GM23338 (cell line): ENCODE measurements around the gene GDPD5. TPM values are rescaled to one million over a fixed set of nuclear protein-coding genes. Genes with fewer than 3 reads are reported as not detected.

Experiments used
- ATAC-seq: fragments of 200-7000 bp; cut with Tn5 transposase; 3 replicates; pipeline ENCODE4 v1.9.1; 2020
- DNase-seq: peaks from one replicate; pipeline ENCODE4 v3.0.0-alpha.2; 2015; ENCODE audit warnings: low spot score
- H2AFZ ChIP-seq: fragments of 200-600 bp; sonication (generic); 2 replicates; pipeline ENCODE4 v1.8.0; 2016; ENCODE audit warnings: antibody characterized with exemption, mild to moderate bottlenecking, moderate library complexity
- H3F3A ChIP-seq: fragments of 200-600 bp; sonication (generic); replicated peaks from 2 replicates; pipeline ENCODE4 v1.8.0; 2017; ENCODE audit warnings: antibody characterized with exemption, mixed run types, low read depth
- H3K27ac ChIP-seq: fragments of 200-600 bp; sonication (generic); 2 replicates; pipeline ENCODE4 v1.6.1; 2016; ENCODE audit warnings: low read depth
- H3K27me3 ChIP-seq: fragments of 200-600 bp; sonication (generic); 2 replicates; pipeline ENCODE4 v1.8.0; 2016; ENCODE audit warnings: mild to moderate bottlenecking, mixed run types, moderate library complexity; ENCODE audit not compliant: insufficient read depth
- H3K36me3 ChIP-seq: fragments of 200-600 bp; sonication (generic); 2 replicates; pipeline ENCODE4 v1.8.0; 2016; ENCODE audit warnings: mild to moderate bottlenecking; ENCODE audit not compliant: insufficient read depth
- H3K4me1 ChIP-seq: fragments of 200-600 bp; sonication (generic); 2 replicates; pipeline ENCODE4 v1.8.0; 2016; ENCODE audit warnings: mild to moderate bottlenecking, moderate library complexity; ENCODE audit not compliant: insufficient read depth
- H3K4me2 ChIP-seq: fragments of 200-600 bp; sonication (generic); 2 replicates; pipeline ENCODE4 v1.7.1; 2017; ENCODE audit warnings: mixed run types
- H3K4me3 ChIP-seq: fragments of 200-600 bp; sonication (generic); 2 replicates; pipeline ENCODE4 v1.6.1; 2016; ENCODE audit warnings: mixed run types
- H3K79me2 ChIP-seq: fragments of 200-600 bp; sonication (generic); replicated peaks from 2 replicates; pipeline ENCODE4 v1.8.0; 2017; ENCODE audit warnings: mild to moderate bottlenecking; ENCODE audit not compliant: insufficient read depth
- H3K9me2 ChIP-seq: fragments of 200-600 bp; sonication (generic); 2 replicates; pipeline ENCODE4 v1.8.0; 2017; ENCODE audit not compliant: insufficient read depth
- H4K20me1 ChIP-seq: fragments of 200-600 bp; sonication (generic); replicated peaks from 2 replicates; pipeline ENCODE4 v1.8.0; 2017; ENCODE audit warnings: mild to moderate bottlenecking; ENCODE audit not compliant: insufficient read depth
- H3K27ac Mint-ChIP-seq: 2 replicates; pipeline ENCODE4 v1.8.0; 2020; ENCODE audit warnings: inconsistent platforms, mild to moderate bottlenecking, moderate library complexity, mixed read lengths
- H3K27me3 Mint-ChIP-seq: 3 replicates; pipeline ENCODE4 v1.8.0; 2022; ENCODE audit warnings: low read depth, mild to moderate bottlenecking, moderate library complexity, mixed read lengths, inconsistent platforms; ENCODE audit not compliant: insufficient read depth, poor library complexity
- H3K36me3 Mint-ChIP-seq: 3 replicates; pipeline ENCODE4 v1.8.0; 2021; ENCODE audit warnings: low read depth, mild to moderate bottlenecking, inconsistent platforms, moderate library complexity, mixed read lengths
- H3K4me1 Mint-ChIP-seq: 3 replicates; pipeline ENCODE4 v1.8.0; 2020; ENCODE audit warnings: mild to moderate bottlenecking, inconsistent platforms, mixed read lengths
- H3K4me3 Mint-ChIP-seq: 3 replicates; pipeline ENCODE4 v1.8.0; 2021; ENCODE audit warnings: moderate library complexity, mild to moderate bottlenecking, inconsistent platforms, mixed read lengths
- H3K9me3 Mint-ChIP-seq: 3 replicates; pipeline ENCODE4 v1.8.0; 2020; ENCODE audit warnings: moderate library complexity, mild to moderate bottlenecking, inconsistent platforms, mixed read lengths
- CREB1 ChIP-seq: fragments of 250-450 bp; sonication (Bioruptor Pico); IDR thresholded peaks from 2 replicates; pipeline ENCODE4 v1.5.0; 2020; ENCODE audit warnings: low read depth, mild to moderate bottlenecking, moderate library complexity
- EZH2 ChIP-seq: fragments of 200-600 bp; sonication (generic); IDR thresholded peaks from one replicate; pipeline ENCODE4 v1.8.0; 2017; ENCODE audit warnings: antibody characterized with exemption, mild to moderate bottlenecking, low read depth; ENCODE audit not compliant: unreplicated experiment
- EZH2phosphoT487 ChIP-seq: fragments of 200-600 bp; sonication (generic); IDR thresholded peaks from one replicate; pipeline ENCODE4 v1.8.1; 2018; ENCODE audit warnings: antibody characterized with exemption; ENCODE audit not compliant: unreplicated experiment
- JUNB ChIP-seq: IDR thresholded peaks from one replicate; pipeline ENCODE4 v1.6.1; 2016; ENCODE audit warnings: antibody characterized with exemption; ENCODE audit not compliant: unreplicated experiment
- NANOG ChIP-seq: IDR thresholded peaks from 2 replicates; pipeline ENCODE4 v1.6.1; 2016; ENCODE audit warnings: antibody characterized with exemption, borderline replicate concordance
- POLR2AphosphoS5 ChIP-seq: IDR thresholded peaks from 2 replicates; pipeline ENCODE4 v1.6.1; 2016; ENCODE audit warnings: antibody characterized with exemption, low read depth
- REST ChIP-seq: IDR thresholded peaks from one replicate; pipeline ENCODE4 v1.6.1; 2018; ENCODE audit warnings: antibody characterized with exemption; ENCODE audit not compliant: unreplicated experiment
- STAT1 ChIP-seq: IDR thresholded peaks from one replicate; pipeline ENCODE4 v1.6.1; 2016; ENCODE audit warnings: antibody characterized with exemption; ENCODE audit not compliant: unreplicated experiment
- ZNF114 ChIP-seq: fragments of 250-450 bp; sonication (Bioruptor Pico); IDR thresholded peaks from 2 replicates; pipeline ENCODE4 v1.5.0; 2020; ENCODE audit warnings: mild to moderate bottlenecking, moderate library complexity
- ZNF331 ChIP-seq: fragments of 250-450 bp; sonication (Bioruptor Pico); IDR thresholded peaks from 2 replicates; pipeline ENCODE4 v1.5.0; 2020; ENCODE audit warnings: low read depth, mild to moderate bottlenecking, moderate library complexity
- ZNF462 ChIP-seq: fragments of 250-450 bp; sonication (Bioruptor Pico); IDR thresholded peaks from 2 replicates; pipeline ENCODE4 v1.5.0; 2020; ENCODE audit warnings: mild to moderate bottlenecking, moderate library complexity
- polyA plus RNA-seq: library from polyadenylated mRNA; unstranded; fragments of >200 nt; fragmentation: Nextera tagmentation; extraction: Ambion mirVana; gene quantifications from 2 replicates; pipeline ENCODE4 v1.2.1, GENCODE V29; 2016
- total RNA-seq: library from RNA; depleted of rRNA; stranded (reverse); fragments of >200 nt; shearing (Covaris generic); gene quantifications from 2 replicates; pipeline ENCODE4 v1.2.3, GENCODE V29; 2014
- TF ChIP-seq, protein P1 (sequence below): IDR thresholded peaks from 2 replicates; pipeline ENCODE4 v1.6.1; 2016; ENCODE audit warnings: antibody characterized with exemption
- TF ChIP-seq, protein P2 (sequence below), 2 experiments: fragments of 200-600 bp in 1 of 2; sonication (generic) in 1 of 2; conservative IDR thresholded peaks; 2 replicates each; pipeline versions ENCODE4 v1.5.1 to v1.6.1; 2016 to 2017; ENCODE audit warnings: antibody characterized with exemption in 2 of 2, low read depth in 2 of 2, mild to moderate bottlenecking in 2 of 2, moderate library complexity in 1 of 2

The GDPD5 gene
- total and polyA plus RNA-seq, 2 experiments from 2014 or later, result 1.6 to 4.9 TPM

- no peaks in the 10 kb centered on the region for H4K20me1 ChIP-seq
- Mint-ChIP-seq H3K4me1 (peaks cover 18% of the 10 kb centered on the region; the same call in 2 of the 3 replicates), H3K4me3 (no peak overlapping the region), H3K9me3 (no peaks in the 10 kb centered on the region), H3K36me3 (no peaks in the 10 kb centered on the region), H3K27ac (no peak overlapping the region), H3K27me3 (peaks cover 19% of the 10 kb centered on the region)
- H3K79me2 ChIP-seq, result no peaks in the 10 kb centered on the region
- TF ChIP-seq STAT1, result no peak
- TF ChIP-seq EZH2phosphoT487, result no peak
- TF ChIP-seq NANOG, result no peak
- no peak for TF ChIP-seq REST
- TF ChIP-seq JUNB, result no peak
- TF ChIP-seq CREB1, result no peak
- no peak for TF ChIP-seq EZH2
- TF ChIP-seq, protein P1, sequence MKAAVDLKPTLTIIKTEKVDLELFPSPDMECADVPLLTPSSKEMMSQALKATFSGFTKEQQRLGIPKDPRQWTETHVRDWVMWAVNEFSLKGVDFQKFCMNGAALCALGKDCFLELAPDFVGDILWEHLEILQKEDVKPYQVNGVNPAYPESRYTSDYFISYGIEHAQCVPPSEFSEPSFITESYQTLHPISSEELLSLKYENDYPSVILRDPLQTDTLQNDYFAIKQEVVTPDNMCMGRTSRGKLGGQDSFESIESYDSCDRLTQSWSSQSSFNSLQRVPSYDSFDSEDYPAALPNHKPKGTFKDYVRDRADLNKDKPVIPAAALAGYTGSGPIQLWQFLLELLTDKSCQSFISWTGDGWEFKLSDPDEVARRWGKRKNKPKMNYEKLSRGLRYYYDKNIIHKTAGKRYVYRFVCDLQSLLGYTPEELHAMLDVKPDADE, result no peak
- no peak for TF ChIP-seq ZNF114 (CRISPR knock-in tag)
- no peak for TF ChIP-seq POLR2AphosphoS5
- TF ChIP-seq ZNF331 (CRISPR knock-in tag), result no peak
- TF ChIP-seq, protein P2, sequence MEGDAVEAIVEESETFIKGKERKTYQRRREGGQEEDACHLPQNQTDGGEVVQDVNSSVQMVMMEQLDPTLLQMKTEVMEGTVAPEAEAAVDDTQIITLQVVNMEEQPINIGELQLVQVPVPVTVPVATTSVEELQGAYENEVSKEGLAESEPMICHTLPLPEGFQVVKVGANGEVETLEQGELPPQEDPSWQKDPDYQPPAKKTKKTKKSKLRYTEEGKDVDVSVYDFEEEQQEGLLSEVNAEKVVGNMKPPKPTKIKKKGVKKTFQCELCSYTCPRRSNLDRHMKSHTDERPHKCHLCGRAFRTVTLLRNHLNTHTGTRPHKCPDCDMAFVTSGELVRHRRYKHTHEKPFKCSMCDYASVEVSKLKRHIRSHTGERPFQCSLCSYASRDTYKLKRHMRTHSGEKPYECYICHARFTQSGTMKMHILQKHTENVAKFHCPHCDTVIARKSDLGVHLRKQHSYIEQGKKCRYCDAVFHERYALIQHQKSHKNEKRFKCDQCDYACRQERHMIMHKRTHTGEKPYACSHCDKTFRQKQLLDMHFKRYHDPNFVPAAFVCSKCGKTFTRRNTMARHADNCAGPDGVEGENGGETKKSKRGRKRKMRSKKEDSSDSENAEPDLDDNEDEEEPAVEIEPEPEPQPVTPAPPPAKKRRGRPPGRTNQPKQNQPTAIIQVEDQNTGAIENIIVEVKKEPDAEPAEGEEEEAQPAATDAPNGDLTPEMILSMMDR (conservative IDR thresholded peaks at IDR 0.05; ENCODE audit: low read depth in 2 of 2), result no peak
- TF ChIP-seq ZNF462 (CRISPR knock-in tag), result no peak
- DNase-seq (no peak), ATAC-seq (no peak)
- peaks cover 18% of the 10 kb centered on the region for H3K27me3 ChIP-seq
- H3K36me3 ChIP-seq, result no peaks in the 10 kb centered on the region
- no peaks in the 10 kb centered on the region for H3F3A ChIP-seq
- H3K27ac ChIP-seq, result no peak overlapping the region
- H3K4me1 ChIP-seq, result no peaks in the 10 kb centered on the region
- H3K4me2 ChIP-seq, result no peak overlapping the region
- no peaks in the 10 kb centered on the region for H3K9me2 ChIP-seq
- H3K4me3 ChIP-seq, result no peak overlapping the region
- H2AFZ ChIP-seq, result no peak overlapping the region
Observed at GRCh38 chr11:75518771-75519653, 6.7 kb downstream of the GDPD5 start.
